ENCODE results near the gene TNIK.
"Not testable (repeated sequence)": the region's sequence is repeated elsewhere in the genome, so short reads cannot be mapped to it uniquely, and the experiment has no call there.

Gene TNIK

GRCh38 chr3:171306631-171307030 is 153.6 kb downstream of the TNIK start:
- TF ChIP-seq CTCF (conservative IDR thresholded peaks at IDR 0.05; ENCODE audit: control insufficient read depth, insufficient read depth, low read depth, low read length): no peak
- H3K4me3 ChIP-seq (ENCODE audit: control insufficient read depth, low read depth, low read length): no peak overlapping the region
- DNase-seq (ENCODE audit: low read depth): peak; percentile 98

GRCh38 chr3:171305823-171306222 is 154.4 kb downstream of the TNIK start:
- not testable (repeated sequence) for DNase-seq (ENCODE audit: low read depth); H3K4me3 ChIP-seq (ENCODE audit: control insufficient read depth, low read depth, low read length)

GRCh38 chr3:171304498-171304897 is 155.7 kb downstream of the TNIK start:
- not testable (repeated sequence) for DNase-seq (ENCODE audit: low read depth); H3K4me3 ChIP-seq (ENCODE audit: control insufficient read depth, low read depth, low read length)

- H3K4me3 ChIP-seq (ENCODE audit: control insufficient read depth, low read depth, low read length); DNase-seq (ENCODE audit: low read depth): not testable (repeated sequence)
These were observed 156.2 kb downstream of the TNIK start for GRCh38 chr3:171304017-171304416.

- DNase-seq (ENCODE audit: low read depth): no peak
- no peak overlapping the region for H3K4me3 ChIP-seq (ENCODE audit: control insufficient read depth, low read depth, low read length)
- TF ChIP-seq CTCF (conservative IDR thresholded peaks at IDR 0.05; ENCODE audit: control insufficient read depth, insufficient read depth, low read depth, low read length): no peak
These were observed 158.2 kb downstream of the TNIK start for GRCh38 chr3:171301998-171302397.

GRCh38 chr3:171301002-171301401 is 159.2 kb downstream of the TNIK start:
- no peak for DNase-seq (ENCODE audit: low read depth)
- H3K4me3 ChIP-seq (ENCODE audit: control insufficient read depth, low read depth, low read length): no peak overlapping the region
- no peak for TF ChIP-seq CTCF (conservative IDR thresholded peaks at IDR 0.05; ENCODE audit: control insufficient read depth, insufficient read depth, low read depth, low read length)

- no peak overlapping the region for H3K4me3 ChIP-seq (ENCODE audit: control insufficient read depth, low read depth, low read length)
- no peak for TF ChIP-seq CTCF (conservative IDR thresholded peaks at IDR 0.05; ENCODE audit: control insufficient read depth, insufficient read depth, low read depth, low read length)
- DNase-seq (ENCODE audit: low read depth): no peak
These were observed 162.3 kb downstream of the TNIK start for GRCh38 chr3:171297951-171298350.

GRCh38 chr3:171297207-171297606 is 163.0 kb downstream of the TNIK start:
- no peak for DNase-seq (ENCODE audit: low read depth)
- H3K4me3 ChIP-seq (ENCODE audit: control insufficient read depth, low read depth, low read length): no peak overlapping the region
- TF ChIP-seq CTCF (conservative IDR thresholded peaks at IDR 0.05; ENCODE audit: control insufficient read depth, insufficient read depth, low read depth, low read length): no peak

Measured in fibroblast of mammary gland (primary cell).